HG03064 (cell line): ENCODE results near the gene FAM187B.

Experiments
- ATAC-seq: cut with Tn5 transposase; IDR thresholded peaks from one replicate; pipeline ENCODE4 v1.9.1; 2021; ENCODE audit warnings: low read depth; ENCODE audit not compliant: unreplicated experiment

FAM187B gene

GRCh38 chr19:35228177-35228930 lies at the start of gene FAM187B:
TSS of gene FAM187B (minus strand) at chr19:35228739. CDS start at chr19:35228680, 59 bp downstream.
- no peak for ATAC-seq

GRCh38 chr19:35276706-35277281 lies 48.3 kb upstream of the FAM187B start:
- ATAC-seq = no peak

- ATAC-seq = no peak
These were observed 45.8 kb upstream of the FAM187B start for GRCh38 chr19:35274323-35274722.

GRCh38 chr19:35273686-35274259 lies 45.2 kb upstream of the FAM187B start:
- ATAC-seq = no peak

- no peak for ATAC-seq
These were observed 44.6 kb upstream of the FAM187B start for GRCh38 chr19:35272954-35273649.

GRCh38 chr19:35272122-35272719 lies 43.7 kb upstream of the FAM187B start:
- ATAC-seq = no peak

GRCh38 chr19:35271546-35271945 lies 43.0 kb upstream of the FAM187B start:
- ATAC-seq = no peak

- ATAC-seq = no peak
These were observed 41.9 kb upstream of the FAM187B start for GRCh38 chr19:35270381-35270811.

- no peak for ATAC-seq
These were observed 41.0 kb upstream of the FAM187B start for GRCh38 chr19:35269438-35270117.

- peak; percentile 2 for ATAC-seq
These were observed 40.2 kb upstream of the FAM187B start, which contains the start of gene USF2 for GRCh38 chr19:35268536-35269437. TSS of gene USF2 (plus strand) at chr19:35268962. CDS start at chr19:35269102, 140 bp downstream.

GRCh38 chr19:35267818-35268535 lies 39.4 kb upstream of the FAM187B start:
- peak; percentile 43 for ATAC-seq

- no peak for ATAC-seq
These were observed 38.8 kb upstream of the FAM187B start for GRCh38 chr19:35267353-35267817.

GRCh38 chr19:35266520-35267352 lies 38.2 kb upstream of the FAM187B start:
- no peak for ATAC-seq

- ATAC-seq = no peak
These were observed 37.5 kb upstream of the FAM187B start for GRCh38 chr19:35265900-35266519.

- ATAC-seq = no peak
These were observed 36.8 kb upstream of the FAM187B start for GRCh38 chr19:35265126-35265899.
